Body of pancreas (tissue), 4 donors: ENCODE results near the gene TNFRSF8.

ENCODE experiments used
- POLR2A ChIP-seq, 3 donors: fragments of 450-650 bp; IDR thresholded peaks; one replicate each; pipeline ENCODE4 v1.6.1; 2016; ENCODE audit warnings: antibody characterized with exemption in 3 of 3, mild to moderate bottlenecking in 2 of 3
- TF ChIP-seq, protein P1 (sequence below), 7 experiments: fragments of 450-650 bp in 4 of 7; fragments of 200-600 bp in 3 of 7; sonication (generic) in 3 of 7; IDR thresholded peaks; one replicate each; pipeline ENCODE4 v1.5.1; 2016 to 2019; ENCODE audit warnings: antibody characterized with exemption in 7 of 7

DNA sequence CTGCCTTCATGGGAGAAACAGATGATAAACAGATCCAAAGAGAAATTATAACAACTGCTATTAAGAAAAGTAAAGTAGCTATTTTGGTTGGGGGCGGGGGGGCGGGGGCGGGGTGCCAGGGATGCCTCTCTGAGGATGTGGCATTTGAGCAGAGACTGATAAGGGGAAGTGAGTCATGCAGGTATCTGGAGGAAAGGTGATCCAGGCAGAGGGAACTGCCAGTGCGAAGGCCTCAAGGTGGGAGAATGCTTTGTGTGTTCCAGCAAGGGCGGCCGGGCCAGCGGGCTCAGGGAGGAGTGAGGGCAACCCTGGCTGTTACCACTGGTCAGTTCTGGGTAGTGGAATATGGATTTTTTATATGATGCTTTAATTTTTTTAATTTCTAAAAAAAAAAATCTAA is 96.7 kb downstream of the TNFRSF8 start:
- TF ChIP-seq, protein P1, sequence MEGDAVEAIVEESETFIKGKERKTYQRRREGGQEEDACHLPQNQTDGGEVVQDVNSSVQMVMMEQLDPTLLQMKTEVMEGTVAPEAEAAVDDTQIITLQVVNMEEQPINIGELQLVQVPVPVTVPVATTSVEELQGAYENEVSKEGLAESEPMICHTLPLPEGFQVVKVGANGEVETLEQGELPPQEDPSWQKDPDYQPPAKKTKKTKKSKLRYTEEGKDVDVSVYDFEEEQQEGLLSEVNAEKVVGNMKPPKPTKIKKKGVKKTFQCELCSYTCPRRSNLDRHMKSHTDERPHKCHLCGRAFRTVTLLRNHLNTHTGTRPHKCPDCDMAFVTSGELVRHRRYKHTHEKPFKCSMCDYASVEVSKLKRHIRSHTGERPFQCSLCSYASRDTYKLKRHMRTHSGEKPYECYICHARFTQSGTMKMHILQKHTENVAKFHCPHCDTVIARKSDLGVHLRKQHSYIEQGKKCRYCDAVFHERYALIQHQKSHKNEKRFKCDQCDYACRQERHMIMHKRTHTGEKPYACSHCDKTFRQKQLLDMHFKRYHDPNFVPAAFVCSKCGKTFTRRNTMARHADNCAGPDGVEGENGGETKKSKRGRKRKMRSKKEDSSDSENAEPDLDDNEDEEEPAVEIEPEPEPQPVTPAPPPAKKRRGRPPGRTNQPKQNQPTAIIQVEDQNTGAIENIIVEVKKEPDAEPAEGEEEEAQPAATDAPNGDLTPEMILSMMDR (IDR thresholded peaks at IDR 0.05): no peak
- no peak for TF ChIP-seq POLR2A (IDR thresholded peaks at IDR 0.05)
